ENCODE measurements around the gene INO80B. TPM values are rescaled to one million over a fixed set of nuclear protein-coding genes. Genes with fewer than 3 reads are reported as not detected.

Gene INO80B
- 48.5 to 61.5 TPM (median 59.0 TPM) in 5 replicates for total RNA-seq (2022; extraction: Qiagen RNA extraction; ENCODE audit: low read depth)

DNA sequence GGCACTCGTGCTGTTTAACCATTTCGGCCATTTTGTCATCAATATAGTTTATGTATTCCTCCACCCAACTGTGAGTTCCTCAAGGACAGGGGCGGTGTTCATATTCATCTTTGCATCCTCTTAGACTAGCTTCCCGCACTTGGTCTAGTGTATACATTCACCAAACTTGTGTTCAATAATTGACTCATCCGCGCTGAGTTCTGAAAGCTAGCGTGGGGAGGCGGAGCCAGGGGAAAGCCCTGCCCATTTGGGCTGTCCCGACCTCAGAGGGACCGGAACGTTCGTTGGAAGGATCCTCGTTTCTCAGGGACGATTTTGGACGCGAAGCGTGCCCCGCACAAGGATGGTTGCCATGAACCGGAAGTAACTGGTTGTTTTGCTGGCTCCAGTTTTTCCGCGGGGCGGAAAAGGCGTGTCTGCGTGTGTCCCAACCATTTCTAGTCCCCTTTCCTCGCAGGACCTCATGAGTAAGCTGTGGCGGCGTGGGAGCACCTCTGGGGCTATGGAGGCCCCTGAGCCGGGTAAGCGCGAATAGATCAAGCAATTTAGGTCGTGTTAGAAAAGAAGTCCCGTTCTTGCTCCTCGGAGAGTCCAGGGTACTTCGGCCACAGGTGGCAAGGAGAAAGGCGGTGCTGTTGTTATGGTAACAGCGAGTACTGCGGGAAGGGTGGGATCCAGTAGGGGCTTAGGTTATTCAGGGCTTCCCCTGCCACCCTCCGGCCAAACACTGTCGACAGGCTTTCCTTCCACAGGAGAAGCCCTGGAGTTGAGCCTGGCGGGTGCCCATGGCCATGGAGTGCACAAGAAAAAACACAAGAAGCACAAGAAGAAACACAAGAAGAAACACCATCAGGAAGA lies at the start of gene INO80B:
Gene INO80B, plus strand, starts transcription at position 434 of the 858 bp plus-strand sequence. Its CDS starts 30 bp downstream, at position 464.

DNA sequence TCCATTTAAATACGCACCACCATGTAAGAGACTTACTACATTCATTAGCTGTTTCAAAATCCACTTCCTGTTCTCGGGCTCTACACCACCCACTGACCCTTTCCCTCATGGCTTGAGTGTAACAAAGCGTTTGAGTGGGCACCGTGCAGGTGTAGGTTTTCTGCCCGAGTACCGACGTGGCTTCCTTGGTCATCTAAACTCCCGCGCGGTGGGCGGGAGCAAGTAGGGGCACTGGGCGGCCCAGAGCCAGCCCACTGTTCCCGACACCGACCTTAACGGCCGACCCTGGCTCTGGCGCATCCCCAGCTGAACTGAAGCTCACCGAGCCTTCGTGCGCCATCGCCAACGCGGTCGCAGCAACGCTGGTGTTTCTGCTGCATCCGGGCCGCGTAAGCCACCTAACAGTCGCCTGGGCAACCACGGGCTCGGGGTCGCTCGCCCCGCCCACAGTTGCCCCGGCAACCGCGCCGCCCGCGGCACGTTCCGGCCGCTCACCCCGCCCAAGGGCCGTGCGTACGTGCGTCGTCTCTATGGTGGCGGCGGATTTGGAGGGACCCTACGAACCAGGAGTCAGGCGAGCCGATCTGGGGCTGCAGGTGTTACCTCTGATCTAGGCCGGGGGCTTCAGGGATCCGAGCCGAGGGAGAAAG lies 33.5 kb upstream of the INO80B start, which contains the start of the genes C2orf81 and WDR54:
Gene C2orf81, minus strand, starts transcription at position 399 of the 650 bp plus-strand sequence. Its CDS starts 59 bp downstream, at position 340.
Gene WDR54, plus strand, starts transcription at position 510 of the 650 bp plus-strand sequence. CDS start 424 bp downstream, outside the sequence.

GRCh38 chr2:74441690-74442482 lies 13.0 kb upstream of the INO80B start, which contains the start of gene RTKN:
TSS of gene RTKN (minus strand) at chr2:74441937. CDS start at chr2:74441816, 121 bp downstream.

DNA sequence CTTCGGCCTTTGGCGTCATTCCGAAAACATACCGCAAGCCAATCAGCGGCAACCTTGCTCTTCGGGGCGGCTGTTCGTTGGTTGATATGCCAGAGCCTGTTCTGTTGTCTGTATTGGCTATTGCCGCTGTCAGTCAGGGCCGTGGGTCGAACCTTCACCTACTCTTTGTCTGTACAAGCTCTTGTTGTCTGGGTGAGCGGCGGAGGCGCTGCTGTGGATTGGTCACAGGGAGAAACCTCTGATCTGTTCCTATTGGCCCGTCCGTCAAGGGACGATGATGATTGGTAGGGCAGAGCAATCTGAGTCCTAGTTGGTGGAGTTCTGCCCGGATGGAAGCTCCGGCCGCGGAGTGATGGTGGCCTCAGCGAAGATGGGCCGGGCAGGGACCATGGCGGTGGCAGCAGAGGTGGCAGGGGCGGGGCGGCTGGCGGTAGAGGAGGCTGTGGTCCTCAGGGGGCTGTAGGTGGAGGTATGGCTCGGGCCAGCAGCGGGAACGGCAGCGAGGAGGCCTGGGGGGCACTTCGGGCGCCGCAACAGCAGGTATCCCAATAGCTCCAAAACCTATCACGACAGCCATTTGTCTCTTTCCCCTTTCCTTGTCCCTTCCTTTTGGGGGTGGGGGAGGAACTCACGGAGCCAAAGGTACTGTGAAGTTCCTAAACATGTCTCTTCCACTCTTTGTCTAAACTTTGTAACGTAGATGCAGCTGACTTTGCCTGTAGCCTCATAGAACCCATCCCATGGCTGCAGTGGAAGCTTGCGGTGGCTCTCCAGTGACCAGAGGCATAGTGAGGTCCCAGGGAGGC lies 3.4 kb downstream of the INO80B start, which contains the start of gene WBP1:
Gene WBP1, plus strand, starts transcription at position 307 of the 806 bp plus-strand sequence. Its CDS starts 165 bp downstream, at position 472.

DNA sequence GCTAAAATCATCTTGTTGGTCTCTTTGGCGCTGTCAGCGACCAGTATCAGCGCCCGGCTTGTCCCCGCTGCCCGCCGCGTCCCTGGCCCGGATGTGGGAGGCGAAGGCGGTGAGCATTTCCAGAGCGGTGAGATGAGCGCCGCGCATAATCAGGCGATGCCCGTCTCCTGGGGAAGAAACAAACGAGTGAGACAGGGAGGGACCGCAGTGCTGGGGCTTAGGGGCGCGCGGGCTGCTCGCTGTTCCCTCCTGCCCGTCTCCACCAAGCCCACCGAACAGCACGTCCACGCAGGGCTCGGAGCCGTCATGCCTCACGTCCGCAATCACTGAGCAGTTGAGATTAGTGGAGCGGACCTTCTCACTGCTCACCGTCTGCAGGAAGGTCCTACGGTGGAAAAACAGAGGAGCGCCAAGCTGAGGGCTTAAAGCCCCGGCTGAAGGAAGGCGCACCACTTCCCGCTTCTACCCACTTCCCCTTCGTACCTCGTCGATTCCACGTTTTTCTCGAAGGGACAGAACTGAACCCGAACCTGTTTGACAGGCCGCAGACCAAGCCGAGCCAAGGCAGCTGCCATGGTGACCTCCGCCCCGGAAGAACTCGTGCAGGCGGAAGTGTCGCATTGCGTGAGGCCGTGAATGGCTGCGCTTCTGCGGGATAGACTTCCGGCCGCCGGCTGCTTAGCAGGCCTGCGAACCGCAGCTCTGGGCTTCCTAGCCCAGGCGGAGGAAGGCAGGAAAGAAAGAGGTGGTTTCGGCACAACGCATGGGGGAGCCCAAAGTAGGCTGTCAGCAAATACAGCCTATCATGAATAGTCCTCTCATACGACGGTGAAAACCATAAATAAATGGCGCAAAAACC lies 17.4 kb downstream of the INO80B start, which contains the start of gene MRPL53:
Gene MRPL53, minus strand, starts transcription at position 595 of the 859 bp plus-strand sequence. Its CDS starts 20 bp downstream, at position 575.

DNA sequence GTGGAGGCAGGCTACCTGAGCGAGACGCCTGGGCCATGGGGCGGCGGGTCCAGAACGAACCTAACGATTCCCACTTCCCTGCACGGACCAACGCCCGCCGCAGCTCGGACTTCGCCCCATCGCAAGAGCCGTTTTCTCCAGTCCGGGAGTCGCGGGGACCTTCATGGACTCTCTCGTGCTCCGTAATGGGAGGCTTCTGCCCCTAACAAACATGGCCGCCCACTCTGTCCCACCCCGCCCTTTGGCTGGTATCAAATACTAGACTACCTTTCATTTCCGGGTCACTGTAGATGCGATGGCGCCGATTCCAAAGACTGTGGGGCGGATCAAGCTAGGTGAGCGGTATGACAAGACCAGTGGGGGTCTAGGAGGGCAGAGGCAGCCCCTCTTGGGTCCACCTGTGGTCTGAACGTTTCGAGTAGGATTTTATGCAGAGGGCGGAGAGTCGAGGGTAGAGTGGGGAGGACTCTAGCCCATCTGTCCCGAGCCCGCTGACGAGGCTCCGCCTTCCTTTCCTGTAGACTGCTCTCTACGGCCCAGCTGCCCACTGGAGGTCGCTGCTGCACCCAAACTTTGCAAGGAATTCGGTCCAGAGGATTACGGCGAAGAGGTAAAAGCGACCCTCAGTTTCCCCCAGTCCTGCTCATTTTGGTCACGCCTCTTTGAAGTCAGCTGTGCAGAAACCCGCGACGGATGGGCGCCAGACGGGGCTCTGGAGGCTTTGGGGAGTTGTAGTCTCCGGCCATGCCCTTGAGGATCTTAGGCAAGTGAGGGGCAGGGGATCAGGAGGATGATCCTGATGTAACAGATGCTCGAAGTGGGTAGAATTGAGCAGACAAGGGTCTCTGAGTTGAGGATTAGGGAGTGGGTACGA lies 28.2 kb downstream of the INO80B start, which contains the start of the genes CCDC142 and TTC31:
Gene CCDC142, minus strand, starts transcription at position 198 of the 874 bp plus-strand sequence. Its CDS starts 161 bp downstream, at position 37.
Gene TTC31, plus strand, starts transcription at position 281 of the 874 bp plus-strand sequence. Its CDS starts 15 bp downstream, at position 296.

DNA sequence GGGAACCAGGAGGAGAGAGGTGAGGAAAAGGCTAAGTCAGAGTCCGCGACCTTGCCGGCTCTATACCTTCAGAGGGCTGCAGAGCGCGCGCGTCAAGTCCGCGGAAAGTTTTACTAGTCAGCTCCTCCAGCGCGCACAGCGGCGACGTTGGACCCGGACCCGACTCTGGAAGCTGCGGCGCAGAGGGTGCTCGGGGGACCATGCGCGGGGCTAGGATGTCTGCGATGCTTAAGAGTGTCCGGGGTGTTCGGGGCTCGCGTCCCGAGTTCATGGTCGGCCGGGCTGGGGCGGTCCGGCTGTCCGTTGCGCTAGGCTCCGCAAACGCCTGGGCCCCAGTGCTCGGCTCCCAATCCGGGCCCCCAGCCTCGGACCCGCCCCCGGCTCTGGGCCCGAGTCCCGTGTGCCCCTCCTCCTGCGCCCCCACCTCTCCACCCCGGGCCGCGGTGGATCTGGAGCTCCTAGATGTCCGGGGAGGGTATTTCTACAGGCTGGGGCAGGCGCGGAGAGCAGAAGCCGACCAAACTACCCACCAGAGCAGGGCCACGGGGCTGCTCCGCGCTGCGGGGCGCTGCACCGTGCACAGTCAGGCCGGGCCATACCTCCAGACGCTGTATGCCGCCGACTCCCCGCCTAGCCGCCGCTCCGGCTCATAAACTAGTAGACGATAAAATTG lies 44.5 kb downstream of the INO80B start, which contains the start of gene LBX2:
Gene LBX2, minus strand, starts transcription at position 337 of the 673 bp plus-strand sequence. Its CDS starts 66 bp downstream, at position 271.

GRCh38 chr2:74507145-74507925 lies 52.4 kb downstream of the INO80B start, which contains the start of gene PCGF1:
TSS of gene PCGF1 (minus strand) at chr2:74507695. CDS start at chr2:74507668, 27 bp downstream.

Other genes with a start within 250 kb of the INO80B start
- gene SLC4A5, start 111.7 kb upstream of the INO80B start, total RNA-seq (2022; extraction: Qiagen RNA extraction; ENCODE audit: low read depth), result 0.11 to 0.69 TPM (median 0.63 TPM) in 5 replicates
- gene DCTN1, start 74.8 kb upstream of the INO80B start, total RNA-seq (2022; extraction: Qiagen RNA extraction; ENCODE audit: low read depth), result 107 to 172 TPM (median 149 TPM) in 5 replicates
- 2.1 to 3.7 TPM (median 3.0 TPM) in 5 replicates for gene C2orf81, start 33.5 kb upstream of the INO80B start, total RNA-seq (2022; extraction: Qiagen RNA extraction; ENCODE audit: low read depth)
- gene WDR54, start 33.4 kb upstream of the INO80B start, total RNA-seq (2022; extraction: Qiagen RNA extraction; ENCODE audit: low read depth), result 63.6 to 93.1 TPM (median 85.8 TPM) in 5 replicates
- gene RTKN, start 13.2 kb upstream of the INO80B start, total RNA-seq (2022; extraction: Qiagen RNA extraction; ENCODE audit: low read depth), result 15.5 to 29.0 TPM (median 23.7 TPM) in 5 replicates
- 43.1 to 83.5 TPM (median 81.4 TPM) in 5 replicates for gene WBP1, start 3.4 kb downstream of the INO80B start, total RNA-seq (2022; extraction: Qiagen RNA extraction; ENCODE audit: low read depth)
- gene MOGS, start 10.3 kb downstream of the INO80B start, total RNA-seq (2022; extraction: Qiagen RNA extraction; ENCODE audit: low read depth), result 30.7 to 57.7 TPM (median 50.7 TPM) in 5 replicates
- 106 to 146 TPM (median 137 TPM) in 5 replicates for gene MRPL53, start 17.6 kb downstream of the INO80B start, total RNA-seq (2022; extraction: Qiagen RNA extraction; ENCODE audit: low read depth)
- gene CCDC142, start 27.9 kb downstream of the INO80B start, total RNA-seq (2022; extraction: Qiagen RNA extraction; ENCODE audit: low read depth), result 9.7 to 17.8 TPM (median 13.6 TPM) in 5 replicates
- 13.0 to 21.2 TPM (median 16.6 TPM) in 5 replicates for gene TTC31, start 28.0 kb downstream of the INO80B start, total RNA-seq (2022; extraction: Qiagen RNA extraction; ENCODE audit: low read depth)
- 2.2 to 4.3 TPM (median 3.3 TPM) in 5 replicates for gene LBX2, start 44.5 kb downstream of the INO80B start, total RNA-seq (2022; extraction: Qiagen RNA extraction; ENCODE audit: low read depth)
- 28.0 to 41.4 TPM (median 33.8 TPM) in 5 replicates for gene PCGF1, start 52.6 kb downstream of the INO80B start, total RNA-seq (2022; extraction: Qiagen RNA extraction; ENCODE audit: low read depth)
- gene TLX2, start 59.4 kb downstream of the INO80B start, total RNA-seq (2022; extraction: Qiagen RNA extraction; ENCODE audit: low read depth), result 0.15 to 0.74 TPM (median 0.21 TPM) in 5 replicates
- 0.09 to 0.49 TPM (median 0.20 TPM) in 3 of 5 replicates, not detected in the others for gene DQX1, start 71.1 kb downstream of the INO80B start, total RNA-seq (2022; extraction: Qiagen RNA extraction; ENCODE audit: low read depth)
- 161 to 256 TPM (median 248 TPM) in 5 replicates for gene AUP1, start 74.6 kb downstream of the INO80B start, total RNA-seq (2022; extraction: Qiagen RNA extraction; ENCODE audit: low read depth)
- gene HTRA2, start 74.8 kb downstream of the INO80B start, total RNA-seq (2022; extraction: Qiagen RNA extraction; ENCODE audit: low read depth), result 24.5 to 44.4 TPM (median 40.0 TPM) in 5 replicates
- 0.27 to 1.1 TPM (median 0.58 TPM) in 5 replicates for gene LOXL3, start 98.9 kb downstream of the INO80B start, total RNA-seq (2022; extraction: Qiagen RNA extraction; ENCODE audit: low read depth)
- 3.9 to 6.2 TPM (median 4.7 TPM) in 5 replicates for gene DOK1, start 99.6 kb downstream of the INO80B start, total RNA-seq (2022; extraction: Qiagen RNA extraction; ENCODE audit: low read depth)
- not detected in 5 replicates for gene M1AP, start 193.2 kb downstream of the INO80B start, total RNA-seq (2022; extraction: Qiagen RNA extraction; ENCODE audit: low read depth)
- gene SEMA4F, start 199.2 kb downstream of the INO80B start, total RNA-seq (2022; extraction: Qiagen RNA extraction; ENCODE audit: low read depth), result 7.2 to 13.3 TPM (median 10.9 TPM) in 5 replicates